ENCODE results near the gene NOL4L. TPM values are rescaled to one million over a fixed set of nuclear protein-coding genes. Genes with fewer than 3 reads are reported as not detected.

The NOL4L gene
- total RNA-seq, 2 experiments from 2014 or later = 53.1 to 55.6 TPM

DNA sequence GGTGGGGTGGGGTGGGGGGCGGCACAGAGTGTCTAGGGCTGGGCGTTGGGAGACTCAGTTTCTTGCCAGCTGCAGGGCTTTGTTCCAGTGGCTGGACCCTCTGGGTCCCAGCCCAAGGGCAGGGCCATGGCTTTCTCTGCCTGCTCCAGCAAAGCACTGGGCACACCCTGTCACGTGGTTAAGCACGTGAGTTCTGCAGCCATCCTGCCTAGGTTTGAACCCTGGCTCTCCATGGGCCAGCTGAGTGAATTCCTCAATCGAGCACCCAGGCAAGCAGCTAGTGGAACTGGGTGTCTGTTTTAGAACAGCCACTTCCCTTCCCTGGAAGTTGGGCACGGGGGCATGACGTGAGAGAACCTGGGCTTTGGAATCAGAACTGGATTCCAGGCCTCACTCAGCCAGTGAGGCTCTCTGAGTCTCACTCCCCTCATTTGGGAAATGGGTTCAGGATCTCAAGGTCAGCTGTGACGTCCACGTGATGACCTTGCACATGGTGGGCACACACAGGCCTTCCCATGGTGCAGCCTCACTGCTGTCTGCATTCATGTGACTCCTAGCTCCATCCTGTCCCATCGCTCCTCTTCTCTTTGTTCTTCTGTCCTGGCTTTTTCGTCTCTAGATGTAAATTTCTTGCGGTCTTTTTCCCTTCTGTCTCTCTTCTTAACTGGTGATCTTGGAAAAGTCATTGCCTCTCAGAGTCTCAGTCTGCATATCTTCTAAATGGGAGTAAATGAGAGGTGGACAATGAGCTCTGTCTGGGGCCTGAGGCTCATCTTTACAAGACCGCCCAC, 45.9 kb downstream of the NOL4L start:
- Mint-ChIP-seq H3K4me1 (ENCODE audit: low read depth) (peaks cover 84% of the 10 kb centered on the region), H3K9me3 (no peaks in the 10 kb centered on the region), H3K27me3 (no peaks in the 10 kb centered on the region), H3K27ac (peak overlapping the region; percentile 99), H3K4me3 (peak overlapping the region; percentile 84), H3K36me3 (ENCODE audit: low read depth) (peaks cover 15% of the 10 kb centered on the region)
- TF ChIP-seq, protein P1, sequence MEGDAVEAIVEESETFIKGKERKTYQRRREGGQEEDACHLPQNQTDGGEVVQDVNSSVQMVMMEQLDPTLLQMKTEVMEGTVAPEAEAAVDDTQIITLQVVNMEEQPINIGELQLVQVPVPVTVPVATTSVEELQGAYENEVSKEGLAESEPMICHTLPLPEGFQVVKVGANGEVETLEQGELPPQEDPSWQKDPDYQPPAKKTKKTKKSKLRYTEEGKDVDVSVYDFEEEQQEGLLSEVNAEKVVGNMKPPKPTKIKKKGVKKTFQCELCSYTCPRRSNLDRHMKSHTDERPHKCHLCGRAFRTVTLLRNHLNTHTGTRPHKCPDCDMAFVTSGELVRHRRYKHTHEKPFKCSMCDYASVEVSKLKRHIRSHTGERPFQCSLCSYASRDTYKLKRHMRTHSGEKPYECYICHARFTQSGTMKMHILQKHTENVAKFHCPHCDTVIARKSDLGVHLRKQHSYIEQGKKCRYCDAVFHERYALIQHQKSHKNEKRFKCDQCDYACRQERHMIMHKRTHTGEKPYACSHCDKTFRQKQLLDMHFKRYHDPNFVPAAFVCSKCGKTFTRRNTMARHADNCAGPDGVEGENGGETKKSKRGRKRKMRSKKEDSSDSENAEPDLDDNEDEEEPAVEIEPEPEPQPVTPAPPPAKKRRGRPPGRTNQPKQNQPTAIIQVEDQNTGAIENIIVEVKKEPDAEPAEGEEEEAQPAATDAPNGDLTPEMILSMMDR (IDR thresholded peaks at IDR 0.05) = no peak
- Histone ChIP-seq H3K27me3 (ENCODE audit: control insufficient read depth in 1 of 2, insufficient read depth in 2 of 2, low read length in 2 of 2) (no peaks in the 10 kb centered on the region), H3K27ac (ENCODE audit: low read depth in 1 of 2, low read length in 2 of 2) (peak overlapping the region; percentile 86 to 96), H3K9me3 (ENCODE audit: control insufficient read depth in 1 of 2, insufficient read depth in 1 of 2, low read length in 2 of 2) (no peaks in the 10 kb centered on the region), H3K36me3 (ENCODE audit: insufficient read depth, low read length) (peaks cover 3% of the 10 kb centered on the region), H3K4me1 (ENCODE audit: insufficient read depth, low read length) (peaks cover 92% of the 10 kb centered on the region), H3K4me3 (ENCODE audit: low read length) (peak overlapping the region; percentile 63)
- intact Hi-C loops (cut with DNase I, micrococcal nuclease) = loop anchor here in 1 of 2 experiments (2.0 kb wide), 1 partner anchor 16 kb away; no protein-coding TSS in a partner anchor
- ChIA-PET CTCF (interaction anchor here (0.5 to 3.2 kb wide), 9 partner anchors 10 to 113 kb away, joined by 3 to 44 read pairs (median 4); no protein-coding TSS in a partner anchor), POLR2A (interaction anchor here (0.5 to 12.0 kb wide), 17 partner anchors 9 to 430 kb away, joined by 3 to 314 read pairs (median 5); partner anchors contain the start of genes ASXL1, NOL4L and TM9SF4)
- DNase-seq = peak in 2 of 14 experiments; percentile 38 to 45
- no peak for ATAC-seq (ENCODE audit: poor library complexity)

DNA sequence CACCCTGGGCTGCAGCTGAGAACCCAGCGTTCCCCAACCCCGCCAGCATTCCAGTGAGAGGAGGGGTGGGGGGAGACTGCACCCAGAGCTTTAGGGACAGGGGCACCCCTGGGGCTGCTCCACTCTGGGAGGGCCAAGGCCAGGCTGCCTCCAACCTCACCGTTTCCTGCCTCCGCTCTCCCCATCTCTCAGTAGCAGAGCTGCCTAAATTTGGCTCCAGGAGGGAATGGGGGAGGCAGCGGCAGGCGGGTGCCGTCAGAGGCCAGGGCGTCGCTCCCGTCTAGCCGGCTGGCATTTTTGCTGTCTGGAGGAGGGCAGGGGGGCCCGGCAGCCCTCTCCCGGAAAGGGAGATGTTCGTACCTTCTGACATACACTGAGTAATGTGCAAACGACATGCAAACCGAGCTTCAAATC, 46.6 kb downstream of the NOL4L start:
- H3K27ac ChIP-seq (ENCODE audit: low read depth in 1 of 2, low read length in 2 of 2) = peak overlapping the region; percentile 86 to 96
- peak overlapping the region; percentile 63 for H3K4me3 ChIP-seq (ENCODE audit: low read length)
- Mint-ChIP-seq H3K4me3 (peak overlapping the region; percentile 84), H3K27ac (peak overlapping the region; percentile 99), H3K36me3 (ENCODE audit: low read depth) (peaks cover 15% of the 10 kb centered on the region), H3K27me3 (no peaks in the 10 kb centered on the region), H3K4me1 (ENCODE audit: low read depth) (peaks cover 84% of the 10 kb centered on the region), H3K9me3 (no peaks in the 10 kb centered on the region)
- H3K36me3 ChIP-seq (ENCODE audit: insufficient read depth, low read length) = peaks cover 3% of the 10 kb centered on the region
- CTCF ChIA-PET = interaction anchor here (0.5 to 3.2 kb wide), 6 partner anchors 10 to 114 kb away, joined by 3 to 44 read pairs (median 4); no protein-coding TSS in a partner anchor
- H3K9me3 ChIP-seq (ENCODE audit: control insufficient read depth in 1 of 2, insufficient read depth in 1 of 2, low read length in 2 of 2) = no peaks in the 10 kb centered on the region
- POLR2A ChIA-PET = interaction anchor here (1.0 to 12.0 kb wide), 9 partner anchors 7 to 114 kb away, joined by 3 to 314 read pairs (median 6); partner anchors contain the start of gene NOL4L
- intact Hi-C loops (cut with DNase I, micrococcal nuclease) = loop anchor here in 1 of 2 experiments (2.0 kb wide), 1 partner anchor 16 kb away; no protein-coding TSS in a partner anchor
- TF ChIP-seq, protein P1 (IDR thresholded peaks at IDR 0.05) = no peak
- peak in 11 of 14 experiments; percentile 5 to 74 (median 62) for DNase-seq
- peaks cover 92% of the 10 kb centered on the region for H3K4me1 ChIP-seq (ENCODE audit: insufficient read depth, low read length)
- peak; percentile 37 for ATAC-seq (ENCODE audit: poor library complexity)
- H3K27me3 ChIP-seq (ENCODE audit: control insufficient read depth in 1 of 2, insufficient read depth in 2 of 2, low read length in 2 of 2) = no peaks in the 10 kb centered on the region

DNA sequence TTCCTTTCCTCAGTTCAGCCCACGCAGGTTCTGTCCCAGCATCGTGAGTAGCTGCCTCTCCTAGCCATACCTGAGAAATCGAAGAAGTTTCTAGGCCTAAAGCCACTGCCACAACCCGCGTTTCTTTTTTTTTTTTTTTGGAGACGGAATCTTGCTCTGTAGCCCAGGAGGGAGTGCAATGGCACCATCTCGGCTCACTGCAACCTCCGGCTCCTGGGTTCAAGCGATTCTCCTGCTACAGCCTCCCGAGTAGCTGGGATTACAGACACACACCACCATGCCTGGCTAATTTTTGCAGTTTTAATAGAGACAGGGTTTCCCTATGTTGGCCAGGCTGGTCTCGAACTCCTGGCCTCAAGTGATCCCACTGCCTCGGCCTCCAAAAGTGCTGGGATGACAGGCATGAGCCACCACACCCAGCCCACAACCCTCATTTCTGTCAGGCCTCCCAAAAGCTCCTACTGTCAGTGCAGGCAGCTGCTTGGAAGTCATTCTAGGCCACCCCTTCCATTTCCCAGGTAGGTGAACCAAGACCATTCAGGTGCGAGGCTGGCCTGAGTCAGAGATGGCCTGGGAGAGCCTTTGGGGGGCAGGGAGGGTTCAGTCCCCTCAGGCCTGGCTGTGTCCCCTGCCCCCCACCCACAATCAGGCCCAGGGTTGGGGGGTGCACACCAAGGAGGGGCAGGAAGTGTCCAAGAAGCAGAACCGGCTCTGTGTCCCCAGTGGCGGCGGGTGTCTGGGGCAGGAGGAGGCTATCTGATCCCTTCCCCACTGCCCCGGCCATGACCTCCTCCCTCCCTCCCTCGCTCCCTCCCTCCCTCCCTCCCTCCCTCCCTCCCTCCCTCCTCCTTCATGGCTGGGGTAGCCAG, 47.2 kb downstream of the NOL4L start:
- H3K36me3 Mint-ChIP-seq (ENCODE audit: low read depth) = peaks cover 15% of the 10 kb centered on the region
- no peak for ATAC-seq (ENCODE audit: poor library complexity)
- TF ChIP-seq, protein P1 (IDR thresholded peaks at IDR 0.05) = no peak
- H3K9me3 Mint-ChIP-seq = no peaks in the 10 kb centered on the region
- Histone ChIP-seq H3K4me3 (ENCODE audit: low read length) (peak overlapping the region; percentile 63), H3K36me3 (ENCODE audit: insufficient read depth, low read length) (peaks cover 3% of the 10 kb centered on the region), H3K9me3 (ENCODE audit: control insufficient read depth in 1 of 2, insufficient read depth in 1 of 2, low read length in 2 of 2) (no peaks in the 10 kb centered on the region), H3K27ac (ENCODE audit: low read depth in 1 of 2, low read length in 2 of 2) (peak overlapping the region; percentile 86 to 96), H3K4me1 (ENCODE audit: insufficient read depth, low read length) (peaks cover 92% of the 10 kb centered on the region), H3K27me3 (ENCODE audit: control insufficient read depth in 1 of 2, insufficient read depth in 2 of 2, low read length in 2 of 2) (no peaks in the 10 kb centered on the region)
- peaks cover 87% of the 10 kb centered on the region for H3K4me1 Mint-ChIP-seq (ENCODE audit: low read depth)
- POLR2A ChIA-PET = interaction anchor here (0.6 to 12.0 kb wide), 9 partner anchors 8 to 53 kb away, joined by 3 to 314 read pairs (median 4); partner anchors contain the start of gene NOL4L
- peak overlapping the region; percentile 99 for H3K27ac Mint-ChIP-seq
- DNase-seq = peak in 3 of 14 experiments; percentile 39 to 48 (median 43)
- intact Hi-C loops (cut with DNase I, micrococcal nuclease) = loop anchor here (2.0 kb wide), 3 partner anchors 15 to 53 kb away; partner anchors contain the start of gene NOL4L (in 1 of the 2)
- H3K27me3 Mint-ChIP-seq = no peaks in the 10 kb centered on the region
- CTCF ChIA-PET = interaction anchor here (1.4 to 3.2 kb wide), 4 partner anchors 10 to 115 kb away, joined by 3 to 44 read pairs (median 4); no protein-coding TSS in a partner anchor
- peak overlapping the region; percentile 90 for H3K4me3 Mint-ChIP-seq
